Measurements from ENCODE around the gene SNED1.

The SNED1 gene

GRCh38 chr2:241133436-241133820, 135.0 kb downstream of the SNED1 start:
- FAIRE-seq, result no peak

- no peak for FAIRE-seq
Measured at GRCh38 chr2:241134711-241135110, 136.3 kb downstream of the SNED1 start.

- no peak for FAIRE-seq
Measured at GRCh38 chr2:241135737-241136136, 137.3 kb downstream of the SNED1 start.

GRCh38 chr2:241136191-241136590, 137.8 kb downstream of the SNED1 start:
- no peak for FAIRE-seq

GRCh38 chr2:241136661-241137260, 138.3 kb downstream of the SNED1 start:
- FAIRE-seq, result no peak

GRCh38 chr2:241137276-241138190, 139.1 kb downstream of the SNED1 start:
- FAIRE-seq, result no peak

GRCh38 chr2:241138471-241138870, 140.1 kb downstream of the SNED1 start:
- no peak for FAIRE-seq

GRCh38 chr2:241139531-241140444, 141.4 kb downstream of the SNED1 start:
- FAIRE-seq, result no peak

- no peak for FAIRE-seq
Measured at GRCh38 chr2:241140445-241140840, 142.0 kb downstream of the SNED1 start.

- FAIRE-seq, result no peak
Measured at GRCh38 chr2:241141214-241141770, 142.9 kb downstream of the SNED1 start.

GRCh38 chr2:241142063-241142462, 143.6 kb downstream of the SNED1 start:
- FAIRE-seq, result no peak

- no peak for FAIRE-seq
Measured at GRCh38 chr2:241142593-241142992, 144.2 kb downstream of the SNED1 start.

All from colon (tissue), 2 donors.